SK-N-DZ (cell line): ENCODE measurements around the gene SLC12A7.

Source experiments
- DNase-seq: peaks from one replicate; pipeline ENCODE4 v3.0.0-alpha.2; 2015; ENCODE audit warnings: low spot score

Gene SLC12A7

GRCh38 chr5:1078851-1079250 lies 33.0 kb downstream of the SLC12A7 start:
- no peak for DNase-seq

DNA sequence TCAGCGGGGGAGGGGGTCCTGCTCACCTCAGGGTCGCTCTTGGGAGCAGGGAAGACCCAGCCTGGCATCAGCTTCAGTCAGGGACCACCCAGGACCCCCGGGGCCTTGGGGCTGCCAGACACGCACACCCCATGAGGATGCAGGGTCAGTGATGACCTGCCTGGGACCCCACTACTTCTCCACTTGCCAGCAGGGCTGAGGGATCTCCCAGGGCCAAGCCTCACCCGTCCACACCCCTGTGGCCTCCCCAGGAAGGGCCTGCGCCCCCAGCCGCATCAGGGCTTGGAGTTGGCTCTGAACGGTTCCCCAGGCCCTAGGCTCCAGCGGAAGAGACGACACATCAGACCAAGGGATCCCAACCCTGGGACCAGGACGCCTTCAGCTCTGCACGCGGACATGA lies 33.7 kb downstream of the SLC12A7 start:
- DNase-seq, result no peak

DNA sequence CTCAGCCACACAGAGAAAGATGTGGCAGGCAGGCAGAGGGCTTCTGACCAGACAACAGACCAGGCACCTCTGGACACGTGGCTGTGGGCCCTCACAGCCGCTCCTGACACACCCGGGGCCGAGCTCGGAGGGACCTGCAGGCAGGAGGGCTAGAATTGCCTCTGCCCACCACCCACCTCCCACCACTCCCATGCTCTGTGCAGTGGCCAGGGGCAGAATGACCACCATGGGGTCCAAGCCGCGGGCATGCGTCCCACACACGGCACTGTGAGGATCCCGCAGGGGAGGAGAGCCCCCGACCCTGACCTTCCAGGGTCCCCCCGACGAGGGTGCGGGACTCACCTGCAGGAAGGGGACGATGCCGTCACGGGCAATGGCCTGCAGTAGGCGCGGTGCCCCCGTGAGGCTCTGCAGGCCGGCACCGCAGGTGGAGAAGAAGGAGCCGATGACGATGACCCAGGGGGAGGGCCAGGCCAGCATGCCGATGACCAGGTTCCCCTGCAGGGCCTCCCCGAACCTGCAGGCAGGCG lies 34.3 kb downstream of the SLC12A7 start:
- no peak for DNase-seq

DNA sequence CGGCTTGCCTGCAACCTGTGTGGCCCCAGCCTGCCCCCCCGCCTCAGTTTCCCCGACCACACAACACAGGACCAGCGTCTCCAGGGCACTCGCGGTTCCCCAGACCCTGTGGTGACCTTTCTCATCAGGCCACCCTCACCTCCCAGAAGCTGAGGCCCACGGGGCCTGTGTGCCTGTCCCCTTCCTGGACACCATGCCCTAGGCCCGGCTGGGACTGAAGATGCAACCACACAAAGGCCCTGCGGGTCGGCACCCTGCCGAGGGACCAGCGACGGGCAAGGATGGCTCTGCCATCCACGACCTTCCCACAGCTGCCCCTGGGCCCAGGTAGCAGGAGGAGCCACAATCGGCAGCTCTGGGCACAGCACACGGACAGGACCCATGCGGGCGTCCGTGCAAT lies 34.8 kb downstream of the SLC12A7 start:
- no peak for DNase-seq

- no peak for DNase-seq
Observed at GRCh38 chr5:1076406-1076805, 35.5 kb downstream of the SLC12A7 start.

- DNase-seq, result no peak
Observed at GRCh38 chr5:1075931-1076330, 35.9 kb downstream of the SLC12A7 start.

DNA sequence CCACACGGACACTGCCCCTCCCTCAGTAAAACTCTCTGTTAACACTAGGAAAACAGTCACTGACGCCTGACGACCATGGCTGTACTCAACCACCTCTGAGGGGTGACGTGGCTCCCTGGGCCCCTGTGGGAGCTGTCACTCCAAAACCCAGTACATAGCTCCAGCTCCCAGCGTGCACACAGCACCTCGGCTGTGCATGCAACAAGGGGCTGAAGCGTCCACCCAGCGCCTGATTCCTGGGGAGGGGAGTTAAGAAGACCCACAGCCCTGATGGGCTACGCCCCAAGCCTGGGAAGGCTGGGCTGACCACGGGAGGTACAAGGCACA lies 36.3 kb downstream of the SLC12A7 start:
- no peak for DNase-seq

DNA sequence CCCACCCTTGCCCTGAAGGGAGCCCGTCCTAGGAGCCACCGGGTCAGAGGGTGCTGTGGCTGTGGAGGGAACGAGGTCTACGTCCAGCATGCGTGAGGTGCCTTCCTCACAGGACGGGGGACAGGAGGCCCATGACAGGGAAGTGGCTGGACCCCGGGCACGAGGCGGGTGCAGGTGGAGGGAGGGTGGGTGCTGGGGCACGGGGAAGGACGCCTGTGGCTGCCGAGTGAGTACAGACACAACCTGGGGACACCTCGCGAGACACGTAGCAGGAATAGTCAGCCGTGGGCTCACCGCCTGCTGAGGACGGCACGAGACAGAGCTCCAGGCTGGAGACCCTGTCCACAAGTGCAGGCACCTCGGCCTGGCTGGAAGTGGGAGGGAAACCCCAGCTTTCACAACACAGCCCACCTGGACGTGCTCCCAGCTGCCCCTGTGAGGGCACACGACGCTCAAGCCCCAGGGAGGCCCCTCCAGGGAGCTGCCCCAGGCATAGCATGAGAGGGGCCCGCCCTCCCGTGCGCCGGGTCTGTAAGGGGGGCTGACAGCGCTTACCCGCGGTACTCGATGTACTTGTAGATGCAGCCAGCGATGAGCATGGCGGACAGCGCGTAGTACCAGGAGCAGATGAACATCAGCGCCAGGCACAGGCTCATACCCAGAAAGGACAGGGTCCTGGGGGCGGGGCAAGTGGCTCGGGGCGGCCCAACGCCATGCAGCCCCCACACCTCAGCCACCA lies 36.9 kb downstream of the SLC12A7 start:
- no peak for DNase-seq

GRCh38 chr5:1074226-1074625 lies 37.6 kb downstream of the SLC12A7 start:
- DNase-seq, result no peak

- DNase-seq, result no peak
Observed at GRCh38 chr5:1073239-1074102, 38.4 kb downstream of the SLC12A7 start.

GRCh38 chr5:1069720-1070088 lies 42.2 kb downstream of the SLC12A7 start:
- DNase-seq, result no peak

DNA sequence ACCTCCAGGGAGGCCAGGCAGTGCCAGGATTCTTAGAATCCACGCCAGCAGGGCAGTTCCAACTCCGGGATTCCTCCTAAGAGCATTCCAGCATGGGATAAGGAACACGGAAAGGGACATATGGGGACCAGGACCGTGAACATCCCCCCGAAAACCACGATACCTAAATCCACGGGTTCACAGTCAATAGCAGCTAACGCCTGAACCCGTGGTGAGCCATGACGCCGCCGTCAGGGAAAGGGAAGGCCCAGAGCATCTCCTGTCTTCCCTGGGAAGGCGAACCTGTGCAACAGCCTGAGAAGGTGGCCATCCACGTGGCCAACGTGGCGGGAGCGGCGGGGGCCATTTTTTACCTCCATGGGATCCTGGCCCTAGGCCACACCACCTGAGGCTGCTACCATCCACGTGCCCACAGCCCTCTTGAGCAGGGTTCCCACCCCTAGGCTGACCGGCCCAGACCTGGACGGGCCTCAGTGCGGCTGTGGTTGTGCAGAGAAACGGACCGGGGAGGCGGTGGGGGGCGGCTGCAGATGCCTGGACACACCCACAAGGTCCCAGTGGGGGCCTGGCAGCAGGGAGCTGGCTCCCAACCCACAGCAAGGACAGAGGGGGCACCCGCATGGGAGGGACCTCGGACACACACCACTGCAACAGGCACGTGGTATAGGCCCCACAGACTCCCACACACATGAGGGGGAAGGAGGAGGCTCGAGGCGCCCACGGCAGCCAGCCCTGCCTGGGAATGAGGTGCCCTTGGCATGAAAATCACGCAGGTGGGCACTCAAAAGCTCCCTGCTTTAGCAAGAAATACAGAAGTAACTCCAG lies 42.8 kb downstream of the SLC12A7 start:
- DNase-seq, result no peak

DNA sequence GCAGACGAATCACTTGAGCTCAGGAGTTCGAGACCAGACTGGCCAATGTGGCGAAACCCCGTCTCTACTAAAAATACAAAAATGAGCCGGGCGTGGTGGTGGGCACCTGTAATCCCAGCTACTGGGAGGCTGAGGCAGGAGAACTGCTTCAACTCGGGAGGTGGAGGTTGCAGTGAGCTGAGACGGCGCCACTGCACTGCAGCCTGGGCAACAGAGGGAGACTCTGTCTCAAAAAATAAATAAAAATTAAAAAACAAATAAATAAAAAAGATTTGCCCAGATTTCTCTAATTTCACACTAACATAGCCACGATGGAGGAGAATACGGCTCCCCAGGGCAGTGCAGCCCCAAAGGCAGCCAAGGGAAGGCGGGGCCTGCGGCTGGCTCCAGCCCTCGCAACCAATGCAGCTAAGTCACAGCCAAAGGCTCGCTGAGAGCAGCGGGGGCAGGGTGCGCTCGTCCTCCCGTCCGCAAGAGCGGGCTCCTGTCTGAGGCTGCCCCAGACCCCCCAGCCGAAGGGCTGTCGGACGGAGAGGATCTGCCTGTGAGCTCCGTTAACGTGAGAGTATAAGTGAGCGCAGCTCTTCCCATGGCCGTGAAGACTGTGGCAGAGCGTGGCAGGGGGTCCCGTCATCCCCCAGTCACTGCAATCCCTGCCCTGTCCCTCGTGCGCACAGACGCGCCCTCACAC lies 43.5 kb downstream of the SLC12A7 start:
- no peak for DNase-seq

- no peak for DNase-seq
Observed at GRCh38 chr5:1067141-1068121, 44.4 kb downstream of the SLC12A7 start.

GRCh38 chr5:1066676-1067075 lies 45.2 kb downstream of the SLC12A7 start:
- DNase-seq, result no peak

GRCh38 chr5:1065891-1066650 lies 45.8 kb downstream of the SLC12A7 start:
- DNase-seq, result no peak

- DNase-seq, result no peak
Observed at GRCh38 chr5:1065143-1065750, 46.6 kb downstream of the SLC12A7 start.

DNA sequence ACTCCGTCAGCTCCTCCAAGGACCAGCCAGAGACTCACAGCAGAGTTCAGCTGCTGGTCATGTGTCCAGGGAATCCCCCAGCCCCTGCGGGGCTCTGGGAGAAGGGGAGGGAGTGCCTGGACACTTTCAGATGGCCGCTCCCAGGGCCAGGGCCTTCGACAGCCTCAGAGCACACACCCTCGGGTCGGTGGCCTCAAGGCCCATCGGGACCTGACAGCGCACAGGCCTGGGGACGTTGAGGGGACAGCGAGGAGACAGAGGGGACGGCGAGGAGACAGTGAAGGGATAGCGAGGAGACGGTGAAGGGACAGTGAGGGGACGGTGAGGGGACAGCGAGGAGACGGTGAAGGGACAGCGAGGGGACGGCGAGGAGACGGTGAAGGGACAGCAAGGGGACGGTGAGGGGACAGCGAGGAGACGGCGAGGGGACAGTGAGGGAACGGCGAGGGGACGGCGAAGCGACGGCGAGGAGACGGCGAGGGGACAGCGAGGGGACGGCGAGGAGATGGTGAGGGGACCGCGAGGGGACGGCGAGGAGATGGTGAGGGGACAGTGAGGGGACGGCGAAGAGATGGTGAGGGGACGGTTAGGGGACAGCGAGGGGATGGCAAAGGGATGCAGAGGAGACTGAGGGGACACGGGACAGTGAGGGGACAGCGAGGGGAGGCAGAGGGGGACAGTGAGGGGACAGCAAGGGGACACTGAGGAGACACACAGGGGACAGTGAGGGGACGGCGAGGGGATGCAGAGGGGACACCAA lies 47.3 kb downstream of the SLC12A7 start:
- DNase-seq, result no peak
